Activated naive CD4-positive, alpha-beta T cell treated with Interleukin-2 at 50 U/mL for 16 hours (primary cell): ENCODE results near the gene CNGA3.
A peak's percentile ranks its signal among the peaks of the same experiment; 100 is the strongest.
"Not testable (repeated sequence)": the region's sequence is repeated elsewhere in the genome, so short reads cannot be mapped to it uniquely, and the experiment has no call there.

Experiments
- DNase-seq: peaks from one replicate; pipeline ENCODE4 v3.0.0-alpha.2; 2020

CNGA3 gene

GRCh38 chr2:98346311-98347236 is at the start of gene CNGA3:
TSS of gene CNGA3 (plus strand) at chr2:98346456. CDS start at chr2:98369976, 23,520 bp downstream.
- peak; percentile 11 for DNase-seq

- no peak for DNase-seq
These were observed 48.2 kb upstream of the CNGA3 start for GRCh38 chr2:98297817-98298682.

GRCh38 chr2:98298683-98299164 is 47.5 kb upstream of the CNGA3 start:
- DNase-seq, result no peak

- DNase-seq, result no peak
These were observed 46.9 kb upstream of the CNGA3 start for GRCh38 chr2:98299211-98299905.

DNA sequence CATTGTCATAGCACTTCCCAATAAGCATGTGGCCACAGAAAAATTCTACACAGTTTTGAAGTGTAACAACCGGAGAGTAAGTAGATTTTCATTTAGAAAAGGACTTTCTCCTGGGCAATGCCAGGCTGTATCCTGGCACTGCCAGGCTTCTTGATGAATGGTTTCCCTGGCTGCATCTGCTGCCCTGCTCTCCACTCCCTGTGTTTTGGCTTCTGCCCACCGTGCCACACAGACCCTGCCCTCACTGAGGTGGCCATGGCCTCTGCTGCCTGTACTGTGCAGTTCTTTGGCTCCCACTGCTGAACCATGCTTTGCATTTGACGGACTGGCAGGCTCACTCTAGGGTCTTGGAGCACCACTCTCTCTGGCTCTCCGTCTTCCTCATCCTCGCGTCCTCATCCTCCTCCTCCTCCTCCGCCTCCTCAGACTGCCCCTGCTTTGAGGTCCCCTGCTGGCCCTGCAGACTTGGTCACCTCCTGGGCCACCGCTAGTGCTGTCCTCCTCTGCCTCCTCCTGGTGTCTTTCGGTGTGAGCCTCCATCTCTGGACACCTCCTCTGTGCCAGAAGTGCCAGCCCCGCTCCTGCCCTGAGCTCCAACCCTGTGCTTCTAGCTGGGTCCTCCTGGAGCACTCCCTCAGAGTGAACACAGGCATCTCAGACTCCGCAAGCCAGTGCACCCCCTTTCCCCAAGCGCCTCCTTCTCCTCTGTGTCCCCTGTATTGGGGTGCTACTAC is 45.9 kb upstream of the CNGA3 start:
- DNase-seq, result no peak

DNA sequence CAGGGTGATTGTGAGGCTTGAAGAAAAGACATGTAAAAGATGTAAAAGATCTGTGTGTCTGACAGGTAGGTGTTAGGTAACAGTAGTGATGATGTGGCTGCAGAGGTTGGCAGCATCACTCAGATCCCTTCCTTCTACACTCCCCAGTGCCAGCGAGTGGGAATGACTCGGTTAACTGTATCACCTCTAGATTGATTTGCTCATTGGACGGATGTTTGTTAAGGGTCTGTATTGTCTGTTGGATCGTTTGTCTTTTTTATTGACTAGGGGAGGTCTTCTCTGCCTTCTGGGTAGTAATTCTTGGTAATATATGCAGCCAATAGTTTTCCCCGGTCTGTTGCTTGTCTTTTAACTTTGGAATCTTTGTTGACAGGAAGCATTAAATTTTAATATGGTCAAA is 44.8 kb upstream of the CNGA3 start:
- no peak for DNase-seq

- DNase-seq, result not testable (repeated sequence)
These were observed 39.0 kb upstream of the CNGA3 start for GRCh38 chr2:98307131-98307696.

DNA sequence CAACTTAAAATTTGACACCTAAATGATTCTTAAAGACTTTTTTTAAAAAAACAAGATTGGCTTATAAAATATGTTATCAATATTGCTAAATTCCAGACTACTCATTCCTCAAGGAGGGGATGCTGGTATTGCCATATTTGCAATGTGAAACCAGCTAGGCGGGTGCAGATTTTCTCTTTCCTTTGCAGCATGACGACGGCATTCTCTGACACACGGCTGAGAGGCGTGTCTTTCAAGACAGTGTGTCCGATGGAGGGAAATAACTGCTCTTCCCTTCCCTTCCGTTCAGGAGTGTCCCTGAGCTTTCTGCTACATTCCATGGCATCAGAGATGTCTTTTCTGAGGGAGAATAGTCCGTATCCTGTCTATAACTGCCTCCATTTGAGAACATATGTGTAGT is 38.2 kb upstream of the CNGA3 start:
- DNase-seq, result no peak

- DNase-seq, result no peak
These were observed 37.7 kb upstream of the CNGA3 start for GRCh38 chr2:98308532-98308931.

GRCh38 chr2:98309580-98309979 is 36.7 kb upstream of the CNGA3 start:
- no peak for DNase-seq

GRCh38 chr2:98310010-98310409 is 36.2 kb upstream of the CNGA3 start:
- no peak for DNase-seq

GRCh38 chr2:98311090-98311489 is 35.2 kb upstream of the CNGA3 start:
- no peak for DNase-seq

GRCh38 chr2:98311771-98312545 is 34.3 kb upstream of the CNGA3 start:
- DNase-seq, result no peak

DNA sequence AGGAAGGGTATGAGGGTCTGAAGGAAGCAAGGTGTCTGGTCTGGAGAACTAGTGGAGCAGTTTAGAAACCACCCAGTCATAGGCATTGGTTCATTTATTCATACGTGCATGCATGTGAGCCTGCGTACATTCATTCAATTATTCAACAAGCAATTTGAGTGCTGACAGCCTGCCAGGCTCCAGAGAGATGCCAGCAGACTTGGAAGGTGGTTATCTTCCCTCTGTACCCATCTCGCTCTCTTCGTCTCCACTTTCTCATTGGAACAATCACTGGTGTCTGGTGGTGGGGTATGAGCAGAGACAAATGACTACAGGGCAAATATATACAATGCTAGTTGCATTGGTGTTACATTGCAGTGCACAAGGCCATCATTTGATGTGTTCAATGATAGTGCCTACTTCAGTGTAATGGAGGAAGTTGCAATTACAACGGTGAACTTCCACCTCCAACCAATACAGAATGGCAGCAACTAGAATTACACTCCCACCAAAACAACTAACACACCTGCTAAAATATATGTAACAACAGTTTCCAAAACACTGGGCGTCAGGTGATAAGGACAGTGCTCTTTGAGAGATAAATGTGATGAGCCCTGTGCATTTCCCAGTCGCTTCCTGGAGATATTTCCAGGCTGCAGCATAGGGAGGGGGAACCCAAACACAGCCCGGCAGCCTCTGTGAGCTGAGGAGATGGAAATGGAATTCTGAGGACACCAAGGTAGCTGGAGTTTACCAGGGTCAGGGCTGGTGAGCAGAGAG is 32.6 kb upstream of the CNGA3 start:
- DNase-seq, result no peak

- DNase-seq, result no peak
These were observed 32.0 kb upstream of the CNGA3 start for GRCh38 chr2:98314251-98314650.

- no peak for DNase-seq
These were observed 30.3 kb upstream of the CNGA3 start for GRCh38 chr2:98315957-98316356.

GRCh38 chr2:98317214-98317613 is 29.0 kb upstream of the CNGA3 start:
- no peak for DNase-seq

DNA sequence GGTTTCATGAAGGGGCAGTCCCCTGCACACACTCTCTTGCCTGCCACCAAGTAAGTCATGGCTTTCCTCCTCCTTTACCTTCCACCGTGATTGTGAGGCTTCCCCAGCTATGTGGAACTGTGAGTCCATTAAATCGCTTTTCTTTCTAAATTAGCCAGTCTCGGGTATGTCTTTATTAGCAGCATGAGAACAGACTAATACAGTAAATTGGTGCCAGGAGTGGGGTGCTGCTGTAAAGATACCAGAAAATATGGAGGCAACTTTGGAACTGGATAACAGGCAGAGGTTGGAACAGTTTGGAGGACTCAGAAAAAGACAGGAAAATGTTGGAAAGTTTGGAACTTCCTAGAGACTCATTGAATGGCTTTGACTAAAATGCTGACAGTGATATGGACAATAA is 26.1 kb upstream of the CNGA3 start:
- DNase-seq, result not testable (repeated sequence)

DNA sequence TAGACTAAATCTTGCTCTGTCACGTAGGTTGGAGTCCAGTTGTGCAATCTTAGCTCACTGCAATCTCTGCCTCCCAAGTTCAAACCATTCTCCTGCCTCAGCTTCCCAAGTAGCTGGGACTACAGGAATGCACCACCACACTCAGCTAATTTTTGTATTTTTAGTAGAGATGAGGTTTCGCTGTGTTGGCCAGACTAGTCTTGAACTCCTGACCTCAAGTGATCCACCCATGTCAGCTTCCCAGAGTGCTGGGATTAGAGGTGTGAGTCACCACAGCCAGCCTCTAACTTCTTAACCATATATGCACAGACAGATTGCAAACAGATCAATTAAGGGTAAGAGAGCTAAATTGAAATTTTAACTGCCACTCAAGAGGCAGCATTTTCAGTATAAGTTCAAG is 22.1 kb upstream of the CNGA3 start:
- no peak for DNase-seq

- DNase-seq, result no peak
These were observed 18.5 kb upstream of the CNGA3 start for GRCh38 chr2:98327776-98328175.
